ENCODE data around the gene CTNNA3. TPM values are rescaled to one million over a fixed set of nuclear protein-coding genes. Genes with fewer than 3 reads are reported as not detected.

The CTNNA3 gene
- total and polyA plus RNA-seq, 2 donors (not counting 3 experiments of a cell fraction or from before 2014, with no cell fraction given) = not detected

- H3K27ac ChIP-seq (ENCODE audit: insufficient read depth, low read depth, low read length) = no peak overlapping the region
- H3K4me2 ChIP-seq (ENCODE audit: insufficient read depth, low read length) = no peak overlapping the region
- no peaks in the 10 kb centered on the region for H3K36me3 ChIP-seq (ENCODE audit: control insufficient read depth in 2 of 2, extremely low read depth in 1 of 2, insufficient read depth in 2 of 2, low read length in 2 of 2)
- DNase-seq (ENCODE audit: low read depth, low spot score) (no peak), FAIRE-seq (no peak)
- H3K9ac ChIP-seq (replicated peaks; ENCODE audit: extremely low read depth, insufficient read depth, low read length) = no peak overlapping the region
- no peak overlapping the region for H3K4me3 ChIP-seq (replicated peaks in 1 of 3; ENCODE audit: insufficient read depth in 1 of 3, low read depth in 1 of 3, low read length in 3 of 3)
- H4K20me1 ChIP-seq (replicated peaks; ENCODE audit: control insufficient read depth, extremely low read depth, insufficient read depth, low read length) = no peaks in the 10 kb centered on the region
- H3K9me1 ChIP-seq (replicated peaks; ENCODE audit: control insufficient read depth, extremely low read depth, insufficient read depth, low read length) = no peaks in the 10 kb centered on the region
- intact Hi-C loops (cut with micrococcal nuclease) (no loop called here), dilution Hi-C loops (cut with MboI; ENCODE audit: extremely low pct_ligation_motif_present, low sequenced_read_pairs) (no loop called here)
- no peaks in the 10 kb centered on the region for H3K27me3 ChIP-seq (ENCODE audit: control insufficient read depth in 2 of 2, insufficient read depth in 2 of 2, low read length in 2 of 2)
- H2AFZ ChIP-seq (ENCODE audit: low read depth, low read length) = no peak overlapping the region
- H3K79me2 ChIP-seq (ENCODE audit: control insufficient read depth, insufficient read depth, low read length) = no peaks in the 10 kb centered on the region
- TF ChIP-seq EZH2 (IDR thresholded peaks at IDR 0.05; ENCODE audit: borderline replicate concordance, low read depth, low read length, severe bottlenecking) (no peak), MAX (IDR thresholded peaks at IDR 0.05; ENCODE audit: insufficient read depth, insufficient read length) (no peak), MYC (IDR thresholded peaks at IDR 0.05; ENCODE audit: low read depth, low read length) (no peak), POLR2A (IDR thresholded peaks at IDR 0.05; ENCODE audit: low read depth, low read length) (no peak), GATA2 (IDR thresholded peaks at IDR 0.05; ENCODE audit: insufficient read depth, insufficient read length, low read depth, low read length) (no peak), JUN (IDR thresholded peaks at IDR 0.05; ENCODE audit: borderline replicate concordance, insufficient read depth, insufficient read length, low read depth) (no peak), POLR2AphosphoS5 (IDR thresholded peaks at IDR 0.05; ENCODE audit: insufficient read depth, low read depth, low read length) (no peak), FOS (IDR thresholded peaks at IDR 0.05; ENCODE audit: borderline replicate concordance, insufficient read depth, low read length) (no peak), CTCF (IDR thresholded peaks at IDR 0.05; ENCODE audit: extremely low read depth in 1 of 2, insufficient read depth in 1 of 2, low read depth in 1 of 2, low read length in 2 of 2) (no peak)
- no peaks in the 10 kb centered on the region for H3K4me1 ChIP-seq (ENCODE audit: control insufficient read depth, extremely low read depth, insufficient read depth, low read length)
- no peaks in the 10 kb centered on the region for H3K9me3 ChIP-seq (replicated peaks; ENCODE audit: control insufficient read depth, insufficient read depth, low read length)
- BruUV-seq (replicated peaks) = no TSS peak
- ChIA-PET POLR2A (no interaction called here), CTCF (no interaction called here)
Measured at GRCh38 chr10:65949526-65949925, 1746.5 kb downstream of the CTNNA3 start.
